Left lung (tissue), 10 donors: ENCODE measurements around the gene ZNF835. TPM values are rescaled to one million over a fixed set of nuclear protein-coding genes. Genes with fewer than 3 reads are reported as not detected.
A peak's percentile ranks its signal among the peaks of the same experiment; 100 is the strongest.
"Not testable (repeated sequence)": the region's sequence is repeated elsewhere in the genome, so short reads cannot be mapped to it uniquely, and the experiment has no call there.

Experiments
- ATAC-seq: fragments of 200-7000 bp; cut with Tn5 transposase; one replicate; pipeline ENCODE4 v1.9.1; 2020; ENCODE audit warnings: moderate library complexity
- DNase-seq, 4 donors: peaks; one replicate each; pipeline ENCODE4 v3.0.0-alpha.2; 2013 to 2020
- H3K27ac ChIP-seq, 2 donors: fragments of 200-600 bp; sonication (generic) in 1 of 2; one replicate each; pipeline versions ENCODE4 v1.5.0 to v1.8.0; 2020 to 2021
- H3K27me3 ChIP-seq, 2 donors: fragments of 200-600 bp; sonication (generic) in 1 of 2; one replicate each; pipeline versions ENCODE4 v1.5.0 to v1.8.0; 2020 to 2021
- H3K36me3 ChIP-seq, 2 donors: fragments of 200-600 bp; sonication (generic) in 1 of 2; one replicate each; pipeline versions ENCODE4 v1.5.0 to v1.8.0; 2020 to 2021
- H3K4me1 ChIP-seq, 2 donors: fragments of 200-600 bp; one replicate each; pipeline ENCODE4 v1.8.0; 2021
- H3K4me3 ChIP-seq, 2 donors: fragments of 200-600 bp; sonication (generic) in 1 of 2; one replicate each; pipeline versions ENCODE4 v1.5.0 to v1.8.0; 2020 to 2021; ENCODE audit warnings: mild to moderate bottlenecking in 1 of 2
- H3K9me3 ChIP-seq, 2 donors: fragments of 200-600 bp; sonication (generic) in 1 of 2; one replicate each; pipeline versions ENCODE4 v1.5.0 to v1.8.0; 2020 to 2021
- CTCF ChIP-seq, 2 donors: fragments of 200-600 bp; sonication (generic) in 1 of 2; IDR thresholded peaks; one replicate each; pipeline versions ENCODE4 v1.5.0 to v1.8.0; 2021; ENCODE audit warnings: antibody characterized with exemption in 2 of 2
- intact Hi-C, 2 donors: fragments of 100-400 bp; cut with DNase I; formaldehyde crosslinking; loops; one replicate each; pipeline versions ENCODE4 v1.11.2 to v1.14.2; 2022
- polyA plus RNA-seq, 6 donors: library from polyadenylated mRNA; unstranded; fragments of 120-200 nt; gene quantifications; one replicate each; pipeline ENCODE4 v1.2.1, GENCODE V29; 2013; ENCODE audit not compliant: insufficient read length in 6 of 6
- total RNA-seq, 2 donors: library from RNA; stranded (reverse); fragmentation: NEBNext Ultra II Directional; extraction: Animal tissue kit (Norgen Biotek cat#: 25700); gene quantifications; one replicate each; pipeline ENCODE4 v1.2.1, GENCODE V29; 2021
- donor health status: DM: no; HTN: yes; CAD: no.
- donor health status: DM: no; HTN: no; CAD: no.

The ZNF835 gene
- total and polyA plus RNA-seq, 8 donors, result 2.3 to 4.9 (median 3.6) TPM

- no peaks in the 10 kb centered on the region for H3K4me1 ChIP-seq
- no peak for TF ChIP-seq CTCF (IDR thresholded peaks at IDR 0.05)
- ATAC-seq (no peak), DNase-seq (no peak)
- H3K4me3 ChIP-seq, result no peak overlapping the region
- peaks cover 0 to 42% of the 10 kb centered on the region in 2 donors for H3K9me3 ChIP-seq
- intact Hi-C loops, result no loop called here
- H3K27me3 ChIP-seq, result no peaks in the 10 kb centered on the region
- no peak overlapping the region for H3K27ac ChIP-seq
- no peaks in the 10 kb centered on the region for H3K36me3 ChIP-seq
Measured at GRCh38 chr19:56681702-56682101, 10.1 kb upstream of the ZNF835 start.

- no peaks in the 10 kb centered on the region for H3K27me3 ChIP-seq
- intact Hi-C loops, result no loop called here
Measured at GRCh38 chr19:56678205-56678604, 6.6 kb upstream of the ZNF835 start.

GRCh38 chr19:56672610-56673009, 1.1 kb upstream of the ZNF835 start:
- H3K4me3 ChIP-seq, H3K27ac ChIP-seq, ATAC-seq, intact Hi-C loops, H3K27me3 ChIP-seq, H3K36me3 ChIP-seq, DNase-seq: not testable (repeated sequence)
- H3K9me3 ChIP-seq, result peaks cover 0 to 18% of the 10 kb centered on the region in 2 donors
- peaks cover 9 to 16% of the 10 kb centered on the region in 2 donors for H3K4me1 ChIP-seq

More at GRCh38 chr19:56678205-56678604, 6.6 kb upstream of the ZNF835 start:
- H3K9me3 ChIP-seq, result peaks cover 0 to 34% of the 10 kb centered on the region in 2 donors
- H3K4me1 ChIP-seq, result no peaks in the 10 kb centered on the region
- TF ChIP-seq CTCF (IDR thresholded peaks at IDR 0.05), result no peak
- no peaks in the 10 kb centered on the region for H3K36me3 ChIP-seq
- no peak overlapping the region for H3K4me3 ChIP-seq
- ATAC-seq, result peak; percentile 30
- no peak overlapping the region for H3K27ac ChIP-seq
- no peak for DNase-seq

DNA sequence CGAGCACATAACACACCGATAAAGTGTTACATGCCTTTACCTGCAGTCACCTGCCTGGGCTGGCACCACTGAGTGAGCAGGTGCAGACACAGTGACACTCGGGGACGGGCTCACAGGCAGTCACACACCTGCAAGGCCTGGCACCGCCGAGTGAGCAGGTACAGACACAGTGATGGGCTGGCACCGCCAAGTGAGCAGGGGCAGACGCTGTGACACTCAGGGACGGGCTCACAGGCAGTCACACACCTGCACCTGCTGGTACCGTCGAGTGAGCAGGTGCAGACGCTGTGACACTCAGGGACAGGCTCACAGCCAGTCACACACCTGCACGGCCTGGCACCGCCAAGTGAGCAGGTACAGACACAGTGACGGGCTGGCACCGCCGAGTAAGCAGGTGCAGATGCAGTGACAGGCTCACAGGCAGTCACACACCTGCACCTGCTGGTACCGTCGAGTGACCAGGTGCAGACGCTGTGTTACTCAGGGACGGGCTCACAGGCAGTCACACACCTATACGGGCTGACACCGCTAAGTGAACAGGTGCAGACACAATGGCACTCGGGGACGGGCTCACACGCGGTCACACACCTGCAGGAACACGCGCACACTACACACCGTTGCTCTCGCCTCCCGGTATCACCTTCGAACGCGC, 470 bp downstream of the ZNF835 start:
- no peak for DNase-seq
- ATAC-seq, result peak; percentile 44
- Histone ChIP-seq H3K27ac (peak overlapping the region in 1 of 2 donors; percentile 18), H3K9me3 (peaks cover 0 to 25% of the 10 kb centered on the region in 2 donors), H3K27me3 (no peaks in the 10 kb centered on the region), H3K36me3 (no peaks in the 10 kb centered on the region), H3K4me3 (peak overlapping the region; percentile 56 to 62), H3K4me1 (peaks cover 9 to 16% of the 10 kb centered on the region in 2 donors)
- intact Hi-C loops, result no loop called here
- no peak for TF ChIP-seq CTCF (IDR thresholded peaks at IDR 0.05)

DNA sequence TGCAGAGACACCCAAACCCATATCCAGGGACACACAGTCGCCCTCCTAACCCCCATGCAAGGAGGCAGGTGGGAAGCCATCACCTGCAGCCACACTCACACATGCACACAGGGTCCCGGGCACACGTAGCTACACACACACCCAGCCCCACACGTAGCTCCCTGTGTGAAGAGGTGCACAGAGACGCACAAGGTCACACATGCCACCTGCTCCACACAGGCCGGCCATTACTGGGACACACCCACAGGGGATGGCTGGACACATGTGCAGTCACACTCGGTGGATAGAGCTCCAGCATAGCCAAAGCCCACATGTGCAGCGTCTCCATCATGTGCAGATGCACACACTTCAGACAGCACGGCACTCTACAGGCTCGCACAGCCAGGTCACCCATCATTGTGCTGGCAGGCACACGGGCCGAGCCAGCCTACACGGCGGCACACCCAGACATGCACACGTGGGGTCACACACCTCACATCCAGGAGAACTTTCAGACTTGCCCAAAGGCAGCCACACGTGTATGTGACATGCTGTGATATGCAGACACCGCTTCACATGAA, 1.1 kb downstream of the ZNF835 start:
- no peaks in the 10 kb centered on the region for H3K27me3 ChIP-seq
- H3K36me3 ChIP-seq, result no peaks in the 10 kb centered on the region
- no peak overlapping the region for H3K27ac ChIP-seq
- peaks cover 0 to 30% of the 10 kb centered on the region in 2 donors for H3K9me3 ChIP-seq
- ATAC-seq (no peak), DNase-seq (no peak)
- peaks cover 9 to 16% of the 10 kb centered on the region in 2 donors for H3K4me1 ChIP-seq
- intact Hi-C loops, result no loop called here
- peak overlapping the region in 1 of 2 donors; percentile 62 for H3K4me3 ChIP-seq
- TF ChIP-seq CTCF (IDR thresholded peaks at IDR 0.05), result no peak
